Ovary (tissue), 3 donors: ENCODE results near the gene MGA.

Experiments
- CTCF ChIP-seq, 3 donors: fragments of 450-650 bp in 2 of 3; fragments of 200-600 bp in 1 of 3; IDR thresholded peaks; one replicate each; pipeline versions ENCODE4 v1.5.1 to v1.8.0; 2016 to 2022; ENCODE audit warnings: antibody characterized with exemption in 3 of 3, mild to moderate bottlenecking in 1 of 3
- POLR2A ChIP-seq: fragments of 450-650 bp; IDR thresholded peaks from one replicate; pipeline ENCODE4 v1.6.1; 2017; ENCODE audit warnings: antibody characterized with exemption, mild to moderate bottlenecking, moderate library complexity
- donor health status: DM: no; HTN: no; CAD: no.

- TF ChIP-seq CTCF (IDR thresholded peaks at IDR 0.05), result no peak
- TF ChIP-seq POLR2A, result no peak
Measured at GRCh38 chr15:41801185-41801584, 141.0 kb downstream of the MGA start.
